CD4-positive, alpha-beta T cell treated with Interleukin-17A for 4 hours (primary cell): ENCODE results near the gene GSG1L.
"Not testable (repeated sequence)": the region's sequence is repeated elsewhere in the genome, so short reads cannot be mapped to it uniquely, and the experiment has no call there.

Experiments
- DNase-seq: peaks from one replicate; pipeline ENCODE4 v3.0.0-alpha.2; 2020; ENCODE audit warnings: mixed read lengths

The GSG1L gene

DNA sequence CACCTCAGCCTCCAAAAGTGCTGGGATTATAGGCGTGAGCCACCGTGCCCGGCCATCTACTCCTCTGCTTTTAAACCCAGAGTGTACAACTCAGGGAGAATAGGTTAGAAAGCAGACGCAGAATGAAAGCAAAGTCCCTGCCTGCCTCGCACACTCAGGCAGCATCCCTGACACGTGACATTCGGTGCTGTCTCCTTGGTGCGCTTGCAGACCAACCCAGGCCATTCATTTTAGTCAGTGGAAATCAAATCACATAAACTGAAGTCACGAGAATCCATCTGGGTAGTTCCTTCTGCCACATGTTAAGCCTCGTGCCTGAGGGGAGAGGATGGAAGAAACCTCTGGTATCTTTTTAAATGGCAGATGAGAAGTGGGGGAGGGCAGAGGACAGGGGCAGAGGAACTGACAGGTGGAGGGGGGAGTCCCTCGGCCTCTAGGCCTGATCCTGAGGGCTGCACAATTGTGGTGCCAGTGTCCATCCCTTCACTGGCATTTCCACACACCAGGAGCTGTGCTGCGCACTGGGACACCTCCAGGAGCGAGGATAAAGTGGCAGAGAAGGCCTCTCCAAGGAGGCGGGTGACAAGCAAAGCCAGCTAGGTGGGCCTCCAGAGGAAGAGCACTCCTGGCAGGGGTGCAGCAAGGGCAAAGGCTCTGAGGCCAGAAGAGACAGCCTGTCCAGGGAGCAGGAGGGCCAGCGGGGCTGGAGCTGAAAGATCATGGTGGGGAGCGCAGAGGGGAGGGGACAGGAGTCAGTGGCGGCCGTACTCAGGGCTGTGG, 317.2 kb downstream of the GSG1L start:
- DNase-seq = no peak

DNA sequence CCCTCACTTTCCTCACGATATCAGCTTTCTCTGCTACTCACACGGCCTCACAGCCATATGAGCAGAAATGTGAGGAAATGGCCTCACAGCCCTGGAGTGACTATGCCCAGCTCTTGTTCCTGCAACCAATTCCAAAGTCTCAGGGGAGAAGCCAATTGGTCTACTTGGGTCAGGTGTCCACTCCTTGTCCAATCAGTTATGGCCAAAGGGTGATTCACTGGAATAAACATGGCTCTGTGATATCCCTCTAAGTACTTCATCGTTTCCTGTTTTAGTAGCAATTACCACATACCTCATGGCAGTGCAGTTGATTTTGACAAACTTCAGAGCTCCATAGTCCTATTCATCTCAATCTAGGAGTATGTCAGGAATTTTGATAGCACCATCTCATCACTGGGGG, 318.2 kb downstream of the GSG1L start:
- DNase-seq = no peak

DNA sequence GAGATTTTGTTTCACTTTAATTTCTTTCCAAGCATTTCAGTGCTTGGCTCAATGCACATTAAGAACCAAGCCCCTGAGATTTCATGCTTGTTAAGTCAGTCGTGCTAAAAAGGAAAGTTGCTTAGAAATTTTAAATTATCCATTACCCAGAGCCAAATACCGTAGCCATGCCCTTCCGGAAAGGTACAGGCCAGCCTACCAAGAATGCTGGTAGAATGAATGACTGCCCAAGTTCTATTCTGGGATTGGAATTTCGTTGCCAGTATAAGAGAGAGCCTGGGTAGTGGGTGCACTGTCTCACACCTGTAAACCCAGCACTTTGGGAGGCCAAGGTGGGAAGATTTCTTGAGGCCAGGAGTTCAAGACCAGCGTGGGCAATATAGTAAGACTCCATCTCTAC, 319.6 kb downstream of the GSG1L start:
- no peak for DNase-seq

DNA sequence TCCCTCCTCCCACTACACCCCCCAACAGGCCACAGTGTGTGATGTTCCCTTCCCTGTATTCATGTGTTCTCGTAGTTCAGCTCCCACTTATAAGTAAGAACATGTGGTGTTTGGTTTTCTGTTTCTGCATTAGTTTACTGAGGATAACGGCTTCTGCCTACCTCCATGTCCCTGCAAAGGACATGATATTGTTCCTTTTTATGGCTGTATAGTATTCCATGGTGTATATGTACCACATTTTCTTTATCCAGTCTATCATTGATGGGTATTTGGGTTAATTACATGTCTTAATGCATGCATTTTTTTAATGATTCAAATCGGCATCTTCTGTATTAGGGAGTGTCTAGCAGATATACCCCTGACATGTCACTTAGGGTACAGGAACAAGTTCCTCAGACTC, 320.5 kb downstream of the GSG1L start:
- DNase-seq = not testable (repeated sequence)

DNA sequence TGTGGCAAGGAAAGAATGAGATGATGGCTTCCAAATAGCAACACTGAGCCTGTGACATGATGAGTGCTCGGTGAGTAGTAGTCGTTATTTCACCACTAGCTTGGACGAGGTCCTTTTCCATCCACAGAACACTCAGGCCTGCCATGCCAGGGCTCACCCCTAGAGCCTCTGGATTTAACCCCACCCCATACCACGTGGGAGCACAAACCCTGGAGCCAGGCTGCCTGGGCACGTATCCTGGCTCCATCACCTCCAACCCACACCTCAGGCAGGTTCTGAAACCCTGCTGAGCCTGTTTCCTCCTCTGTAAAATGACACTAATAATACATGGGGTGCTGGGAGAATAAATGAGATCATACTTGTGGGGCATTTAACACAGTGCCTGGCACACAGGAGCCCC, 321.2 kb downstream of the GSG1L start:
- no peak for DNase-seq

DNA sequence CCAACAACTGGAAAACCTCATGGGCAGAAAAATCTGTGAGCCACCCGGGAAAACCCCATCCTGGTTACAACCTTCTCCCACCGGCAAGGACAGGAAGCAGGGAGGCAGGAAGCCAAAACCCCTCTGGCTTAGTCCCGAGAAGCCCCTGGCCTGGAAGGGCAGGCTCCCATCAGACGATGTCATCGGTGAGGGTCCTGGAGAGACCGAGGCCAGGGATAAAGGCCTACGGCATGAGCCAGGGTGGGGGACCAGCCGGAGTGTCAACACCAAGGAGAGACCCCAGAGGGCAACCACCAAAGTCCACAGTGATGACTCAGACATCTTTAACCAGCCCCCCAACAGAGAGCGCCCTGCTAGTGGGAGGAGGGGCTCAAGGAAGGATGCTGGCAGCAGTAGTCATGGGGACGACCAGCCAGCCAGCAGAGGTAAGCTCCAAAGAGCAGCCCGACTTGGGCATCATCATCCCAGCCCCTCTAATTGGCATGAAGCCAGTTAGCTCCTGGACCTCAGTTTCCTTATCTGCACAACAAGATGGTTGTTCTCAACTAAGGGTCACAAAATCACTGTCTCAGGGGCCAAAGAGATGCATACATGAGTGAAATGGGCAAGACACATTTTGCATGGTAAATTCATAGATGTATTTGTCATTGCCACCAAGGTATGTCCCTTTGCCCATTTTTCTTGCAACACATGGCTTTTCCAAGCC, 322.9 kb downstream of the GSG1L start:
- DNase-seq = no peak

DNA sequence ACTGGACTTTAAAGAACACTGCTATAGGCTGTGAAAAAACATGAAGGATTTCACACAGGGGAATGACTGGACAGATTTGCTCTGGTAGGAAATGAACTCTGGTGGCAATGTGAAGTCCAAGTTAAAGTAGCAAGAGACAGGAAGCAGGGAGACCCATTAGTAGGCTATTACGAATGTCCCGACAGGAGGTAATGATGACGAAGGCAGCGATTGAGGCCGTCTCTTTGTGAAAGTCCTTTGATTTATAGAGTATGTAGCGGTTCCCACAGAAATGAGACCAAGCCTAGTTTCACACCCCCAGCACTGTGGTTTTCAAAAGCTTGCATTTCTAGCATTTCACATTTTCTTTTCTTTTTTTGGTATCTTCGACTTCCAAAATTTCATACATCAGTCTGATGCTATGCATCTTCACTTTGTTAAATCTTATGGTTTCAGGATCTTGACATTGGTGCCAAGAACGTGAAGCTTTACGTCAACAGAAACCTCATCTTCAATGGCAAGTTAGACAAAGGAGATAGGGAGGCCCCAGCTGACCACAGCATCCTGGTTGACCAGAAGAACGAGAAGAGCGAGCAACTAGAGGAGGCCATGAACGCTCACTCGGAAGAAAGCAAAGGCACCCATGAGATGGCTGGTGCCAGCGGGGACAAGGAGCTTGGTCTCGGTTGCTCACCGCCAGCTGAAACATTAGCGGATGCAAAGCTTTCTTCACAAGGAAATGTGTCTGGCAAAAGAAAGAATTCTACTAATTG, 323.7 kb downstream of the GSG1L start:
- DNase-seq = no peak

DNA sequence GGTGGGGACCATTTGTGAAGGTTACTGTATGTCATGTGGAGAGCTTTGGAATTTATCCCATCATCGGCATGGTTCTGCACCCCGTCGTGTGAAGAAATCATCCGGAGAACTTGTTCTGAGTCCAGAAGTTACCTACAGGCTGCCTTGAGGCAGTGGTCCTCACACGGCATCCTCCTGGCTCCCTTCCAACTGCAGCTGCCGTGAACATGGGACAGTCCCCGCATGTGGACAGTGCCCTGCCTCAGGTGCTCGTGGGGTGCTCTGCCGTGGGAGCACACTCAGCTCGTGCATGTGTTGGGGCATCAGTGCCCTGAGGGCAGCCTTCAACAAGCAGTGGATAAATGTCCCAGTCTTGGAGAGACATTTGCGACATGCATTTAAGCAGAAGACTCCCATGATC, 324.9 kb downstream of the GSG1L start:
- DNase-seq = no peak
